ENCODE data around the gene PDCD11.

The PDCD11 gene

DNA sequence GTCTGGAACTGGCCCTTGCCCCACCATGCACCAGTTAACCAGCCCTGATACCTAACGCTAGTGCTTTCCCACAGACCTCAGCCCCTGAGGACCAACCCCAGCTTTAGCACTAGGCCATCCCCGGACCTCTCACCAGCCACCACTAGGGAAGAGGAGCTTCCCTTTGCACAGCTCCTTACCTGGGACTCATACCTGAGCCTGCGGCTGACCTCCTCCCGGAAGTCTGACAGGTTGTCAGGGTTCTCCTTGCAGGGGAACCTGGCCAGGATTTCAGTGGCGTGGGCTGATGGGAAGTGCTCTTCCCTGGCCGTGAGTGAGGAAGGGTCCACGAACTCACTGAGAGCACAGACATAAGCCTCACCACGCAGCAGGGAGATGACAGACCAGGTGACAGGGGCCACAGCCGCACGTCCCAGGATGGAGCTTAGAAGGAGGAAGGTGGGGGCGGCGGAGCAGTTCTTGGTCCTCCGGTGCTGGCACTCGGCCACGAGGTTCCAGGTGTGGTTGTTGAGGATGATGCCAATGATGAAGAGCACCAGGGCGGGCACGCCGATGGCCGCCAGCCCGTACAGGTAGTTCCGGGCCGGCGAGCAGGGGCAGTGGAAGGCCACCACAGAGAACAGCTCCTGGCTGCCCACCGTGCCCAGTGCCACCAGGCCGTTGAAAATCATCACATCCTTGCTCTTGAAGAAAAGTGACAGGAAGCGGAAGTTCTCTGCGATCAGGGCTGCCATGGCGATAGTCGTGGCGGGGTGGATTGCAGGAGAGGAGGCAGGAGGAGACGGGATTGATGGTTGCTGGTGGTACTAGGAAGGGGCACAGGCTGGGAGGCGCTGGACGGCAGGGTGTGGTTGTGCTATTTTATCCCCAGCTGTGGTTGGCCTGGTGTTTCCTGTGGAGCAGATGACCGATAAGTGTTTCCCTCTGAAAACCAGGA, 53.0 kb downstream of the PDCD11 start:
- DNase-seq (ENCODE audit: low spot score) (no peak), FAIRE-seq (no peak)

DNA sequence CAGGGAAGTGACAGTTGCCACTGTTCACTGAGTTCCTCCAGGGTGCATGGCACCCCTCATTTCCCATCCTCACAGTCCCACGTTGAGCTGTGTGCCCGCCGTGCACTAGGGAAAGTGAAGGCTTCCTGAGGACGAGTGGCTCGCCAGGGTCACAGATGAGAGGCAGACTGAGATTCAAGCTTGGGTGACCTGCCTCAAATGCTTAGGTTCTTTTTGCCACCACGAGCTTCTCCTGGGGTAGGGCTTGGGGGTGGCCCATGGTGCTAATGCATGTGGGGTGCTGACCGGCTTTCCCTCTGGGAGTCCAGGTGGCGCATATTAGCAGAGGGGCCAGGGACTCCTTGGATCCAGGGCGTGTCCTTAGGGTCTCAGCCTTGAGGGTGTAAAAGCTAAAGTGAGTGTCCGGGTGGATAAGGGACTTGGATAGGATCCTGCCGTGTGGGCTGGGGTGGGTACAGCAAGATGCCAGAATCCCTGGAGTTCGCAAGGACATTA, 53.8 kb downstream of the PDCD11 start:
- no peak for FAIRE-seq

GRCh38 chr10:103451091-103451813, 54.8 kb downstream of the PDCD11 start:
- DNase-seq (ENCODE audit: low spot score) (no peak), FAIRE-seq (no peak)

More for the DNA sequence above, 53.8 kb downstream of the PDCD11 start:
- DNase-seq (ENCODE audit: low spot score): no peak

- no peak for FAIRE-seq
- no peak for DNase-seq (ENCODE audit: low spot score)
Measured at GRCh38 chr10:103451831-103452505, 55.5 kb downstream of the PDCD11 start, which contains the start of gene CALHM2. CALHM2 (minus strand) TSS chr10:103452370; CDS start chr10:103449941, 2,429 bp downstream.

- FAIRE-seq: no peak
- DNase-seq (ENCODE audit: low spot score): no peak
Measured at GRCh38 chr10:103452506-103453230, 56.2 kb downstream of the PDCD11 start.

DNA sequence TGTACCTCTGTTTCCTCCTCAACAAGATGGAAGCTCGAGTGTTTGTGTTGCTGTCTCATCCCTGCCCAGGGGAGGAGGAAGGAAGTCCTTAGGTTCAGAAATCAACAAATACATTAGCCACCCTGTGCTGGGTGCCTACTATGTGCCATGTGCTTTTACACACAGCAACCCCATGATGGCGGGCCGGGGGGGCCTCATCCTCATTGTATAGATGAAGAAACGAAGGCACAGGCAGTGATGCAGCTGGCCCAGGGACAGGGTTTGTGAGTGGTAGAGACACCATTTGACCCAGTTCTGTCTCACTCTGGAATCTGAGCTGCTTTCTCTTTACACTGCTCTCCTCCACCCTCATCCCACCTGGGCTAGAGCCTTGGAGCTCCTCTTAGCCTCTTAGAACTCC, 57.6 kb downstream of the PDCD11 start:
- DNase-seq (ENCODE audit: low spot score) (no peak), FAIRE-seq (no peak)

- DNase-seq (ENCODE audit: low spot score) (no peak), FAIRE-seq (no peak)
Measured at GRCh38 chr10:103455235-103455634, 58.8 kb downstream of the PDCD11 start.

DNA sequence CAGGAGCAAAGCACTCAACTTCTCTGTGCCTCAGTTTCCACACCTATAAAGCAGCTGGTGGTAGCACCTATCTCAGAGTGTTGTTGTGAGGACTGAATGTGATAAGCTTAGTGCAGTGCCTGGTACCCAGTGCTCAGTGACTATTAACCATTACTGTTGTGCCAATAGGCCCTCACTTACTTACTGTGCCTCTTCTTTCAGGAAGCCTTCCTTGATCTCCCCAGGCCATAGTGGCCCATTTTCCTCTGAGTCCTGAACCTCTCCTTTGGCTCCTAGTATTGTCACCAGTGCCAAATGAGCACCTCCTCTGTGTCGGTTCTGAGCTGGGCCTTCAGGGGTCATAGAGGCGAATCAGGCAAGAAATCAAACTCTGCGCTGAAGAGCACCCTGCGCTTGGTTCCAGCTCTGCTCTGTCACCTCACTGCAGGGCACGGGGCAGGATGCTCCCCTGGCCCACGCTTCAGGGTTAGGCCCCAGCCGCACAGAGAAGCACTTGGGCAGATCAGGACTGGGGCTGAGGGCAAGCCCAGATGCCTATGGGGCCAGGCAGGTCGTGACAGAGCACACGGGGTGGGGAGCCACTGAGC, 59.7 kb downstream of the PDCD11 start:
- DNase-seq (ENCODE audit: low spot score) (no peak), FAIRE-seq (no peak)

- no peak for FAIRE-seq
- DNase-seq (ENCODE audit: low spot score): no peak
Measured at GRCh38 chr10:103457176-103457712, 60.8 kb downstream of the PDCD11 start.

GRCh38 chr10:103457896-103458583, 61.6 kb downstream of the PDCD11 start:
- no peak for FAIRE-seq
- DNase-seq (ENCODE audit: low spot score): no peak

- FAIRE-seq (no peak), DNase-seq (ENCODE audit: low spot score) (no peak)
Measured at GRCh38 chr10:103458720-103459119, 62.3 kb downstream of the PDCD11 start, which contains the start of gene CALHM1. CALHM1 (minus strand) TSS chr10:103458900; CDS start chr10:103458751, 149 bp downstream.

GRCh38 chr10:103459615-103460014, 63.2 kb downstream of the PDCD11 start:
- no peak for FAIRE-seq
- no peak for DNase-seq (ENCODE audit: low spot score)

GRCh38 chr10:103463499-103463898, 67.1 kb downstream of the PDCD11 start:
- FAIRE-seq: no peak
- DNase-seq (ENCODE audit: low spot score): no peak

DNA sequence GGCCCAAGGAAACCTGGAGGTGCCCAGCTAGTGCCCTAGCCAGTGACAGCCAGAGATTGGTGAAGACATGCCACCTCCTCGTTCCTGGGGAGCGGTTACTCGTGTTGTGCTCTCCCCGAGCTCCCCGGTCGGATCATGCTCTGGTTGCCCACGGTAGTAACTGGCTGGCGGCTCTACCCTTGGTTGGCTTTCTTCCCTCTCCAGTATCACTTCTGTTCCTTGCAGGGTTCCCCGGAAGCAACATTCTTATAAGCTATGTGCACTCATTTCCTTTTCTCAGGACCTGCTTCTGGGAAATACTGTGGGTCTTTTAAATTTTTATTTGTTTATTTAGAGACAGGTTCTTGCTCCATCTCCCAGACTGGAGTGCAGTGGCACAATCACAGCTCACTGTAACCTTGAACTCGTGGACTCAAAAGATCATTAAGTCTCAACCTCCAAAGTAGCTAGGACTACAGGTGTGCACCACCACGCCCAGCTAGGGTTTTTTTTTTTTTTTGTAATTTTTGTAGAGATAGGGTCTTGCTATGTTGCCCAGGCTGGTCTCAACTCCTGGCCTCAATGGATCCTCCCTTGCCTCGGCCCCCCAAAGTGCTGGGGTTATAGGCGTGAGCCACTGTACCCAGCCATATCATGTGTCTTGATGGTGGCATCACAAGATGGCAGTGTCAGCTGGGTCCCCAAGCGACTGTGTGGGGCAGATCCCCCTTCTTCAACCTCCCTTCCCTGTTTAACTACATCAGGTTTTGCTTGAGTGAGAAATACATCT, 69.2 kb downstream of the PDCD11 start:
- FAIRE-seq: no peak
- DNase-seq (ENCODE audit: low spot score): no peak

- no peak for FAIRE-seq
- DNase-seq (ENCODE audit: low spot score): no peak
Measured at GRCh38 chr10:103466734-103467133, 70.3 kb downstream of the PDCD11 start.

- DNase-seq (ENCODE audit: low spot score): no peak
- no peak for FAIRE-seq
Measured at GRCh38 chr10:103467406-103467805, 71.0 kb downstream of the PDCD11 start.

- FAIRE-seq (no peak), DNase-seq (ENCODE audit: low spot score) (no peak)
Measured at GRCh38 chr10:103469201-103469600, 72.8 kb downstream of the PDCD11 start.

DNA sequence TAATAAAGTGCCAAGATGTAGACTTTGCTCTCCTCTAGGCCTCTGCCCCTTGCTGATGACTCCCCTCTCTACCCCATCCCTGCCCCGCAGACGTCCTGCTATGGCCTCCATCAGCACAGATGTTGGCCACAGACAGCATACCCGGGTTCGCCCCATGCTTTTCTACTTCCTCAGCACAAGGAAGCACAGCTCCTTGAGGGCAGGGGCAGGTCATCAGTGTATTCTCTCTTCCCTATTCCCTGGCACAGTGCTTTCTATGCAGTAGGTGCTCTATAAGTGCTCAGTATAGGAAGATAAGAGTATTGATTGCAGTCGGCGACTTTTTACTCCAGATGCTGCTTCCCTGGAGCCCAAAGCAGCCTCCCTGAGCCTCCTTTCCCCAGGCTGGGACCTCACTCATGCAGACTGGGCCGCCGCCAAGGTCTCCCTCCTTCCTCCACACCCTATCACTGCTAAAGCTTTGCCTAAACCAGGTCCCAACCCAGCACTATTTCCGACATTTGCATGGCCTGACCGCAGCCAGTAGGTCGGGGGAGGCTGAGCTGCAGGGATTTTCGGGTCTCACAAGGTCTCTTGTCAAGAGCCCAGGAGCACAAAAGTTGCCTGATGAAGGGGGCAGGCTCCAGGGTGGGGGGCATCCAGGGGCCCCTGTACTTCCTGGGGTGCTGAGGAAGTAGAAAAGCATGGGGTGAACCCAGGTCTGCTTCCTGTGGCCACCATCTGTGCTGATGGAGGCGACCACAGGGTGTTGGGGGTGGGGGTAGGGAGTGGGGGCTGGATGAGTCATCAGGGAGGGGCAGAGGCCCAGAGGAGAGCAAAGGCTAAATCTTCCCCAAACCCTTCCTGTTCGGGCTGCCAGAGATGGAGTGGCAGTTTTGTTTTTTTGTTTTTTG, 74.6 kb downstream of the PDCD11 start:
- FAIRE-seq (no peak), DNase-seq (ENCODE audit: low spot score) (no peak)

Data from RCC 7860 (cell line).